Vagina (tissue), 2 donors: Measurements from ENCODE around the gene NAGS.

Experiments used
- CTCF ChIP-seq, 3 experiments: fragments of 450-650 bp in 2 of 3; fragments of 200-600 bp in 1 of 3; sonication (generic) in 1 of 3; IDR thresholded peaks; one replicate each; pipeline ENCODE4 v1.5.1; 2017 to 2019; ENCODE audit warnings: antibody characterized with exemption in 3 of 3, mild to moderate bottlenecking in 2 of 3, moderate library complexity in 2 of 3
- POLR2AphosphoS5 ChIP-seq, 2 donors: sonication (generic); formaldehyde crosslinking; IDR thresholded peaks; one replicate each; pipeline ENCODE4 v1.9.0; 2017; ENCODE audit warnings: antibody characterized with exemption in 2 of 2, mild to moderate bottlenecking in 2 of 2, low read depth in 1 of 2; ENCODE audit not compliant: insufficient read depth in 1 of 2

GRCh38 chr17:44010966-44011647, 6.7 kb downstream of the NAGS start:
- TF ChIP-seq CTCF (IDR thresholded peaks at IDR 0.05) (no peak), POLR2AphosphoS5 (IDR thresholded peaks at IDR 0.05; ENCODE audit: insufficient read depth in 1 of 2, low read depth in 1 of 2) (peak in 1 of 2 donors; percentile 32)
